Uterus (tissue), 4 donors: Measurements from ENCODE around the gene KRTAP27-1. TPM values are rescaled to one million over a fixed set of nuclear protein-coding genes. Genes with fewer than 3 reads are reported as not detected.

Source experiments
- DNase-seq, 2 donors: peaks; one replicate each; pipeline ENCODE4 v3.0.0-alpha.2; 2019 to 2020
- H3K27ac ChIP-seq, 2 donors: fragments of 200-600 bp; sonication (generic); 1 replicate in 1 of 2; 2 replicates in 1 of 2; pipeline ENCODE4 v1.5.1; 2016 to 2018
- H3K27me3 ChIP-seq, 2 donors: fragments of 200-600 bp; sonication (generic); one replicate each; pipeline ENCODE4 v1.5.1; 2018 to 2019; ENCODE audit warnings: control low read depth in 1 of 2
- H3K36me3 ChIP-seq, 2 donors: fragments of 200-600 bp; sonication (generic); one replicate each; pipeline ENCODE4 v1.5.1; 2019; ENCODE audit warnings: control low read depth in 1 of 2
- H3K4me1 ChIP-seq, 2 donors: fragments of 200-600 bp; sonication (generic); one replicate each; pipeline ENCODE4 v1.5.1; 2018 to 2019; ENCODE audit warnings: control low read depth in 1 of 2
- H3K4me3 ChIP-seq, 2 donors: fragments of 200-600 bp; sonication (generic); 1 replicate in 1 of 2; 2 replicates in 1 of 2; pipeline ENCODE4 v1.5.1; 2018 to 2019; ENCODE audit warnings: mild to moderate bottlenecking in 1 of 2
- H3K9me3 ChIP-seq, 2 donors: fragments of 200-600 bp; sonication (generic); one replicate each; pipeline ENCODE4 v1.5.1; 2019; ENCODE audit warnings: control low read depth in 1 of 2
- CTCF ChIP-seq, 4 experiments: fragments of 200-600 bp in 2 of 4; fragments of 450-650 bp in 2 of 4; sonication (generic) in 2 of 4; IDR thresholded peaks; one replicate each; pipeline ENCODE4 v1.5.1; 2016 to 2019; ENCODE audit warnings: antibody characterized with exemption in 4 of 4, mild to moderate bottlenecking in 2 of 4, moderate library complexity in 1 of 4
- POLR2A ChIP-seq, 2 donors: fragments of 450-650 bp; IDR thresholded peaks; one replicate each; pipeline ENCODE4 v1.6.1; 2016; ENCODE audit warnings: antibody characterized with exemption in 2 of 2, mild to moderate bottlenecking in 1 of 2, moderate library complexity in 1 of 2
- intact Hi-C: fragments of 100-400 bp; cut with DNase I; formaldehyde crosslinking; loops from one replicate; pipeline ENCODE4 v1.15.1; 2023; ENCODE audit warnings: low total_unique reads
- total RNA-seq, 4 donors: library from RNA; depleted of rRNA in 3 of 4; stranded (reverse); fragments of >200 nt in 3 of 4; gene quantifications; one replicate each; pipeline versions ENCODE4 v1.1.0 to v1.2.4, GENCODE V29; 2014 to 2023
- donor health status: DM: yes; HTN: yes; CAD: no.

The KRTAP27-1 gene
- not detected for total RNA-seq

GRCh38 chr21:30337276-30337744 is at the start of gene KRTAP27-1:
Gene KRTAP27-1 (minus strand): TSS chr21:30337694. CDS start chr21:30337668, 26 bp downstream.
- no peak within 1 kb of the TSS for H3K27ac ChIP-seq
- intact Hi-C loops: no loop called here
- H3K4me1 ChIP-seq: no peaks in the 10 kb centered on the region
- TF ChIP-seq POLR2A (IDR thresholded peaks at IDR 0.05) (no peak), CTCF (IDR thresholded peaks at IDR 0.05) (no peak)
- no peak within 1 kb of the TSS for H3K4me3 ChIP-seq
- H3K9me3 ChIP-seq: no peaks in the 10 kb centered on the region
- H3K36me3 ChIP-seq: no peaks in the 10 kb centered on the region
- H3K27me3 ChIP-seq: no peaks in the 10 kb centered on the region
- no peak for DNase-seq

DNA sequence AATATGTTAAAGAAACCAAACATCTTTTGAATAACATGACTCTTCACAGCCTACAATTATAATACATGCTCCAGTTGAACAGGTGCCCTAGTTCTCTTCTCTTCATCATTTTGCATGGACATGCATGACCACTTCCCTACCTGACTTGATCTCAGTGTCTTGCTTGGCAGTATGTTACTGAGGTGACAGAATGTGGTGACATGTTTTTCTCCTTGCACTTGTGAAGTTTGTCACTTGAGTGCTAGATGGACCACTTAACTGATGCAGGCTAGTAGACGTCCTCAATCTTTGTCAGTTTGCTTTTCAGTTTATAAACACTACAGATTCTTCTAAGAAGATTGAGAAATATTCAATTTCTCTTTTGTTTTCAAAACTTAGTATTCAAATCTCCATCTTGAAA is 44.7 kb upstream of the KRTAP27-1 start:
- TF ChIP-seq CTCF (IDR thresholded peaks at IDR 0.05) (no peak), POLR2A (IDR thresholded peaks at IDR 0.05) (no peak)
- Histone ChIP-seq H3K27me3 (no peaks in the 10 kb centered on the region), H3K27ac (no peak overlapping the region), H3K36me3 (no peaks in the 10 kb centered on the region), H3K4me3 (no peak overlapping the region), H3K9me3 (no peaks in the 10 kb centered on the region), H3K4me1 (no peaks in the 10 kb centered on the region)
- no peak for DNase-seq
- intact Hi-C loops: no loop called here

- intact Hi-C loops: no loop called here
- no peaks in the 10 kb centered on the region for H3K27me3 ChIP-seq
- TF ChIP-seq CTCF (IDR thresholded peaks at IDR 0.05) (no peak), POLR2A (IDR thresholded peaks at IDR 0.05) (no peak)
Measured at GRCh38 chr21:30372139-30372770, 34.8 kb upstream of the KRTAP27-1 start, which contains the start of gene KRTAP13-2. Gene KRTAP13-2 (minus strand): TSS chr21:30372271. CDS start chr21:30372213, 58 bp downstream.

DNA sequence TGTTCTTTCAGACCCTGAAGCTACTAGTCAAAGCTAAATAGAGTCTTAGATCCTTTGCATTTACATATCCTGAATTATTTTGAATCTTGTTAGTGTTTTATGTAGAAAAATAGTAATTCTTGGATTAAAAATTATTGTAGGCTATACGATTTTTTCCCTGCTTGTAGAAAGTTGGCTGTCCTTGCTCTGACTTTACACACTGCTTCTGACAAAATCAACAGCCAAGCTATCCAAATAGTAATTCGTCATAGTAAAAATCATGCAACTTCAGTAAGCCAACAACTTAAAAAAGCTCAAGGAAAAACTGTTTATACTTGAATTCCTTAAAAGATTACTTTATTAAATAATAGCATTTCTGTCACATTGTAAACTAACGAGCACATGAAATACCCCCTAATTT is 18.4 kb upstream of the KRTAP27-1 start:
- Histone ChIP-seq H3K27me3 (no peaks in the 10 kb centered on the region), H3K4me3 (no peak overlapping the region), H3K9me3 (no peaks in the 10 kb centered on the region), H3K36me3 (no peaks in the 10 kb centered on the region), H3K27ac (no peak overlapping the region), H3K4me1 (no peaks in the 10 kb centered on the region)
- intact Hi-C loops: no loop called here
- TF ChIP-seq POLR2A (IDR thresholded peaks at IDR 0.05) (no peak), CTCF (IDR thresholded peaks at IDR 0.05) (no peak)
- DNase-seq: no peak

More at GRCh38 chr21:30372139-30372770, 34.8 kb upstream of the KRTAP27-1 start, which contains the start of gene KRTAP13-2:
- DNase-seq: no peak
- no peaks in the 10 kb centered on the region for H3K36me3 ChIP-seq
- no peak within 1 kb of the TSS for H3K27ac ChIP-seq
- H3K4me1 ChIP-seq: no peaks in the 10 kb centered on the region
- no peak within 1 kb of the TSS for H3K4me3 ChIP-seq
- H3K9me3 ChIP-seq: no peaks in the 10 kb centered on the region

GRCh38 chr21:30354308-30355005 is 17.0 kb upstream of the KRTAP27-1 start:
- Histone ChIP-seq H3K9me3 (no peaks in the 10 kb centered on the region), H3K27me3 (no peaks in the 10 kb centered on the region), H3K4me1 (no peaks in the 10 kb centered on the region), H3K36me3 (no peaks in the 10 kb centered on the region), H3K4me3 (no peak overlapping the region), H3K27ac (no peak overlapping the region)
- DNase-seq: no peak
- intact Hi-C loops: no loop called here
- TF ChIP-seq POLR2A (IDR thresholded peaks at IDR 0.05) (no peak), CTCF (IDR thresholded peaks at IDR 0.05) (no peak)
